OCI-LY7 (cell line): Measurements from ENCODE around the gene TPRG1L.

Experiments
- CTCF ChIP-seq: fragments of 200-600 bp; sonication (generic); conservative IDR thresholded peaks from 2 replicates; pipeline ENCODE4 v1.5.1; 2014; ENCODE audit warnings: mild to moderate bottlenecking, antibody characterized with exemption, low read length, moderate library complexity, mixed read lengths
- EZH2phosphoT487 ChIP-seq: fragments of 200-600 bp; sonication (generic); IDR thresholded peaks from 2 replicates; pipeline ENCODE4 v1.6.1; 2018; ENCODE audit warnings: low read depth, borderline replicate concordance, mild to moderate bottlenecking, mixed run types, antibody characterized with exemption, low read length, moderate library complexity, mixed read lengths

GRCh38 chr1:3604468-3604974, 20.3 kb upstream of the TPRG1L start:
- no peak for TF ChIP-seq CTCF
- no peak for TF ChIP-seq EZH2phosphoT487
